Endothelial cell of umbilical vein (primary cell): ENCODE measurements around the gene CCDC57. TPM values are rescaled to one million over a fixed set of nuclear protein-coding genes. Genes with fewer than 3 reads are reported as not detected.
A peak's percentile ranks its signal among the peaks of the same experiment; 100 is the strongest.

Experiments used
- BruUV-seq: library from RNA; stranded (reverse); fragments of 400-500 nt; replicated peaks from 2 replicates; lab custom pipeline; 2021; lab: Mats Ljungman, UMichigan
- CTCF ChIA-PET: fragments of 300-600, 350-600 bp; sonication (Branson Sonifier 250); formaldehyde crosslinking; loops from one replicate; lab custom pipeline; 2021; ENCODE audit warnings: antibody characterized with exemption, inconsistent platforms; lab: Charles Lee
- POLR2A ChIA-PET: fragments of 300-600, 350-600 bp; sonication (Branson Sonifier 250); formaldehyde crosslinking; loops from one replicate; lab custom pipeline; 2021; ENCODE audit warnings: antibody characterized with exemption, inconsistent platforms; lab: Charles Lee
- DNase-seq: peaks from one replicate; pipeline ENCODE4 v3.0.0-alpha.2; 2011; ENCODE audit warnings: low read depth, low spot score
- FAIRE-seq: peaks from 2 replicates; lab custom pipeline; 2011; peaks lifted over from hg19 to GRCh38; lab: Jason Lieb, UNC
- H2AFZ ChIP-seq: 2 replicates; pipeline ENCODE4 v1.6.0; 2012; ENCODE audit warnings: low read depth, low read length, control low read depth, inconsistent platforms
- H3K27ac ChIP-seq: 2 replicates; pipeline ENCODE4 v1.5.1; 2011; ENCODE audit warnings: low read depth, mild to moderate bottlenecking, control low read depth, low read length, moderate library complexity; ENCODE audit not compliant: insufficient read depth
- H3K27me3 ChIP-seq, 2 experiments: 2 replicates each; pipeline versions ENCODE4 v1.6.0 to v1.6.1; 2011; ENCODE audit warnings: low read length in 2 of 2, mixed read lengths in 1 of 2; ENCODE audit not compliant: control insufficient read depth in 2 of 2, insufficient read depth in 2 of 2
- H3K36me3 ChIP-seq, 2 experiments: 2 replicates in 1 of 2; 3 replicates in 1 of 2; pipeline ENCODE4 v1.5.1; 2011; ENCODE audit warnings: low read length in 2 of 2, mild to moderate bottlenecking in 1 of 2, moderate library complexity in 1 of 2; ENCODE audit not compliant: control insufficient read depth in 2 of 2, insufficient read depth in 2 of 2; ENCODE audit errors: extremely low read depth in 1 of 2
- H3K4me1 ChIP-seq: 3 replicates; pipeline ENCODE4 v1.5.1; 2011; ENCODE audit warnings: mild to moderate bottlenecking, low read length; ENCODE audit not compliant: control insufficient read depth, insufficient read depth; ENCODE audit errors: extremely low read depth
- H3K4me2 ChIP-seq: 2 replicates; pipeline ENCODE4 v1.6.1; 2011; ENCODE audit warnings: low read length, control low read depth, mixed read lengths; ENCODE audit not compliant: insufficient read depth
- H3K4me3 ChIP-seq, 3 experiments: fragments of 200-600 bp in 1 of 3; sonication (generic), shearing (Covaris generic) in 1 of 3; replicated peaks in 1 of 3; 2 replicates each; pipeline ENCODE4 v1.5.1; 2011 to 2016; ENCODE audit warnings: control low read depth in 3 of 3, low read length in 3 of 3, mild to moderate bottlenecking in 2 of 3, inconsistent platforms in 1 of 3, low read depth in 1 of 3, moderate library complexity in 1 of 3; ENCODE audit not compliant: insufficient read depth in 1 of 3
- H3K79me2 ChIP-seq: 2 replicates; pipeline ENCODE4 v1.6.0; 2012; ENCODE audit warnings: low read length, inconsistent platforms; ENCODE audit not compliant: control insufficient read depth, insufficient read depth
- H3K9ac ChIP-seq: replicated peaks from 2 replicates; pipeline ENCODE3; 2011; ENCODE audit warnings: low read length, control low read depth; ENCODE audit not compliant: insufficient read depth; ENCODE audit errors: extremely low read depth
- H3K9me1 ChIP-seq: replicated peaks from 3 replicates; pipeline ENCODE4 v1.6.0; 2011; ENCODE audit warnings: mild to moderate bottlenecking, low read length; ENCODE audit not compliant: control insufficient read depth, insufficient read depth; ENCODE audit errors: extremely low read depth
- H3K9me3 ChIP-seq: replicated peaks from 2 replicates; pipeline ENCODE4 v1.5.1; 2012; ENCODE audit warnings: low read length, inconsistent platforms; ENCODE audit not compliant: control insufficient read depth, insufficient read depth
- H4K20me1 ChIP-seq: replicated peaks from 2 replicates; pipeline ENCODE3; 2011; ENCODE audit warnings: mild to moderate bottlenecking, low read length; ENCODE audit not compliant: control insufficient read depth, insufficient read depth; ENCODE audit errors: extremely low read depth
- POLR2AphosphoS5 ChIP-seq: IDR thresholded peaks from 2 replicates; pipeline ENCODE4 v1.6.1; 2012; ENCODE audit warnings: low read depth, mild to moderate bottlenecking, control low read depth, low read length, moderate library complexity; ENCODE audit not compliant: insufficient read depth
- dilution Hi-C: fragments of 300-500 bp; cut with MboI; formaldehyde crosslinking; loops from one replicate; pipeline ENCODE4 v1.15.0; 2019; ENCODE audit warnings: low sequenced_read_pairs; ENCODE audit not compliant: extremely low pct_ligation_motif_present
- intact Hi-C: fragments of 100-400 bp; cut with micrococcal nuclease; formaldehyde crosslinking; loops from one replicate; pipeline ENCODE4 v1.10.0; 2022
- polyA plus RNA-seq, 4 experiments: library from polyadenylated mRNA; depleted of rRNA in 3 of 4; stranded (reverse) in 3 of 4; unstranded in 1 of 4; fragments of >200 nt; gene quantifications; 2 replicates each; pipeline versions ENCODE4 v1.2.1 to v1.2.3, GENCODE V29; 2011 to 2012; ENCODE audit warnings: missing spikeins in 1 of 4
- total RNA-seq: library from RNA; stranded (reverse); gene quantifications from 2 replicates; pipeline ENCODE4 v1.2.3, GENCODE V29; 2021
- TF ChIP-seq, protein P1 (sequence below), 2 donors: IDR thresholded peaks; 1 replicate in 1 of 2; 2 replicates in 1 of 2; pipeline ENCODE4 v1.5.1; 2011; ENCODE audit warnings: low read length in 2 of 2, mild to moderate bottlenecking in 2 of 2, moderate library complexity in 2 of 2, control low read depth in 1 of 2, inconsistent platforms in 1 of 2, low read depth in 1 of 2; ENCODE audit not compliant: insufficient read depth in 1 of 2; ENCODE audit errors: extremely low read depth in 1 of 2

The CCDC57 gene
- total and polyA plus RNA-seq, 2 donors (not counting 3 experiments of a cell fraction or from before 2014, with no cell fraction given): 18.6 to 31.6 TPM

DNA sequence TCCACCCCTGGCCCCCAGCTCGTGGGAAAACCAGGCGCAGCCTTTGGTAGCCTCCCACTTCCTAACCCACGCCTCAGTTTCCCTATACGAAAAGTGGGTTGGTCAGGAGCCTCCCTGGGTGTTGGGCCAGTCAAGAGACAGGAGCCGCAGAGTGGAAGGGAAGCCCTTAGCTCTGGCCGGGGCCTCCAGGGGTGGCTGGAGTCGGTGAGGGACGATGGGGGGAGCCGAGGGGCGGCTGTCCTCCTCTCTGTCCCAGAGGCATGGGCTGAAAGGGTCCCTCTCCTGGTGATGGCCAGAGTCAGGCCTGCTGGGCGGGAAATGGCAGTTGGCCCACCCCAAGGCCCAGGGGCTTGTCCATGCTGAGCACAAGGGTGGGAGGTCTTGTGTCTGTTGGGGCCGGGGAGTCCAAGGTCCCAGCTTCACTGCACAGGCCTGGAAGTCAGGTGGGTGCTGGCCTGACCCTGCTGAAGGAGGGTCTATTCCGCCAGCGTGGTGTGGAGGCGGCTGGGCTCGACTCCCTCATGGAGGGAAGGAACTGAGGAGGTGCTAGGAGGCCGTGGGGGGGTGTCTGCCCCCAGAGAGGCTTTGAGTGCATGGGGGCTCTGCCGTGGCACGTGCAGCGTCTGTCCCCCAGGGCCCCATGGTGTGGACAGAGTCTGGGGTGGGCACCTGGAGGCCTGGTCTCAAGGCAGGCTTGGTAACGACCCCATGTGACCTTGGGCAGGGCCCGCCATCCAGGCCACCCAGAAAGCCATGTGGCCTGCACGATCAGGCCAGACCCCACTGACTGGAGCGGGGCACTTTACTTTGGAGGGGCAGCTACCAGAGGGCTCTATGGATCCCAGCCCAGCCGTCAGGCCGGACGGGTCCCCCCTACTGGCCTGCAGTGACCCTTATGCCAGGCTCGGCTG lies 17.3 kb upstream of the CCDC57 start:
- Histone ChIP-seq H4K20me1 (no peaks in the 10 kb centered on the region), H3K9ac (peak overlapping the region; percentile 76), H3K4me3 (peak overlapping the region; percentile 53 to 89 (median 71)), H3K9me3 (no peaks in the 10 kb centered on the region), H3K36me3 (no peaks in the 10 kb centered on the region), H3K4me2 (peak overlapping the region; percentile 84), H3K9me1 (no peaks in the 10 kb centered on the region), H2AFZ (no peak overlapping the region), H3K4me1 (peaks cover 21% of the 10 kb centered on the region), H3K79me2 (peaks cover 55% of the 10 kb centered on the region), H3K27me3 (no peaks in the 10 kb centered on the region), H3K27ac (peak overlapping the region; percentile 53)
- dilution Hi-C loops: no loop called here
- DNase-seq: peak; percentile 31
- CTCF ChIA-PET: interaction anchor here (1.0 to 8.8 kb wide), 8 partner anchors 8 to 199 kb away, joined by 3 to 104 read pairs (median 4); partner anchors contain the start of gene RAC3
- BruUV-seq: no TSS peak
- TF ChIP-seq, protein P1, sequence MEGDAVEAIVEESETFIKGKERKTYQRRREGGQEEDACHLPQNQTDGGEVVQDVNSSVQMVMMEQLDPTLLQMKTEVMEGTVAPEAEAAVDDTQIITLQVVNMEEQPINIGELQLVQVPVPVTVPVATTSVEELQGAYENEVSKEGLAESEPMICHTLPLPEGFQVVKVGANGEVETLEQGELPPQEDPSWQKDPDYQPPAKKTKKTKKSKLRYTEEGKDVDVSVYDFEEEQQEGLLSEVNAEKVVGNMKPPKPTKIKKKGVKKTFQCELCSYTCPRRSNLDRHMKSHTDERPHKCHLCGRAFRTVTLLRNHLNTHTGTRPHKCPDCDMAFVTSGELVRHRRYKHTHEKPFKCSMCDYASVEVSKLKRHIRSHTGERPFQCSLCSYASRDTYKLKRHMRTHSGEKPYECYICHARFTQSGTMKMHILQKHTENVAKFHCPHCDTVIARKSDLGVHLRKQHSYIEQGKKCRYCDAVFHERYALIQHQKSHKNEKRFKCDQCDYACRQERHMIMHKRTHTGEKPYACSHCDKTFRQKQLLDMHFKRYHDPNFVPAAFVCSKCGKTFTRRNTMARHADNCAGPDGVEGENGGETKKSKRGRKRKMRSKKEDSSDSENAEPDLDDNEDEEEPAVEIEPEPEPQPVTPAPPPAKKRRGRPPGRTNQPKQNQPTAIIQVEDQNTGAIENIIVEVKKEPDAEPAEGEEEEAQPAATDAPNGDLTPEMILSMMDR (IDR thresholded peaks at IDR 0.05; ENCODE audit: extremely low read depth in 1 of 2, insufficient read depth in 1 of 2, low read depth in 1 of 2, low read length in 2 of 2): peak in 1 of 2 donors; percentile 10
- TF ChIP-seq POLR2AphosphoS5: no peak
- POLR2A ChIA-PET: interaction anchor here (0.6 to 1.6 kb wide), 6 partner anchors 10 to 969 kb away, joined by 3 to 7 read pairs (median 5); no protein-coding TSS in a partner anchor
- FAIRE-seq: peak; percentile 50
- intact Hi-C loops: loop anchor here (1.0 to 10.0 kb wide), 4 partner anchors 13 to 195 kb away; partner anchors contain the start of genes DCXR, FASN and RAC3
